Stimulated activated CD4-positive, alpha-beta T cell treated with anti-CD3 and anti-CD28 coated beads, Interleukin-1b, Interleukin-23, amount 100 ng/mL, for 4 hours (primary cell): ENCODE data around the gene EPG5.
"Not testable (repeated sequence)": the region's sequence is repeated elsewhere in the genome, so short reads cannot be mapped to it uniquely, and the experiment has no call there.

Source experiments
- DNase-seq, 2 donors: peaks; one replicate each; pipeline ENCODE4 v3.0.0-alpha.2; 2020; ENCODE audit warnings: low read depth in 2 of 2

EPG5 gene

GRCh38 chr18:45838302-45839070 is 128.6 kb downstream of the EPG5 start:
- DNase-seq: no peak

GRCh38 chr18:45837283-45838070 is 129.7 kb downstream of the EPG5 start:
- peak in 1 of 2 donors; percentile 16 for DNase-seq

- DNase-seq: no peak
These were observed 130.6 kb downstream of the EPG5 start for GRCh38 chr18:45836242-45837205.

DNA sequence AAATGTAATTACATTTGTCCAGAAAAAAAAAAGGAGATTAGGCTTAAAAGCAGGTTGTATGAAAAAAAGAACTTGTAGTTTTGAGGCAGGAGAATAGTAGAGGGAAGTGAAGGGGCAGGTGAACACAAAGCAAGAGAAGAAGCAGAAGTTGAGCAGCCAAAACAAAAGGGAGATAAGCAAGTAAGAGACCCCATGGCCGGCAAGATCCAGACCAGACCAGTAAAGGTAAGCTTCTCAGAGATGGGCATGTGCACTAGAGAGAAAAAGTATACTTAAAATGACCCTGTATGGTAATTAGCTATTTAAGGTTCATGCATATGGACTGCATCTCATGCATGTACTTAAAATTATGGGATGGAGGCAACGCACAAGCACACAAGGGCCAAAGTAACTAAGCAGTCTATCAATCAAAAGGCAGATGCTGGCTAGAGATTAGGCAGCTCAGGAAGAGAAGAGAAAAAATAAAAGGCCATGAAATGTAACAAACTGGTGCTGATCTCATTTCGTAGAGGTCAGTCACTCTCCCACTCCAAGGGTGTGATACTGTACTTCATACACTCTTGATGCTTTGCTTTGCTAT is 132.0 kb downstream of the EPG5 start:
- DNase-seq: no peak

GRCh38 chr18:45834306-45834705 is 132.8 kb downstream of the EPG5 start:
- DNase-seq: no peak

DNA sequence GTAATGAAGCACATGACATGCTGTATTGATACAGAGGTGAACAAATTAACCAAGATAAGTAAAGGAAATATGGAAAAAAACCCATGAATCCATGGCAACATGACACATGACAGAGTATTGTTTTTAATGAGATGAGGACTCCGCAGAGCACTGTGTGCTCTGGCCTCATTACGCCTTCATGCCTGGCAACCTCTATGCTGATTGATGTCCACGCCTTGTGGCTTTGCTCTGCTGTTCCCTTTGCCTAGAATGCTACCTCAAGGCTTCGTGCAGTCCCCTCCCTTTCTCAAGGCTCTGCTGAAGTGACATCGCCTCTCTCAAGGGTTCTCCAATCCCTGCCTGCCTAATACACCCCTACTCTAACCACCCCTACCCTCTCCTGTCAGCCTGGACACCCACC is 133.3 kb downstream of the EPG5 start:
- DNase-seq: no peak

DNA sequence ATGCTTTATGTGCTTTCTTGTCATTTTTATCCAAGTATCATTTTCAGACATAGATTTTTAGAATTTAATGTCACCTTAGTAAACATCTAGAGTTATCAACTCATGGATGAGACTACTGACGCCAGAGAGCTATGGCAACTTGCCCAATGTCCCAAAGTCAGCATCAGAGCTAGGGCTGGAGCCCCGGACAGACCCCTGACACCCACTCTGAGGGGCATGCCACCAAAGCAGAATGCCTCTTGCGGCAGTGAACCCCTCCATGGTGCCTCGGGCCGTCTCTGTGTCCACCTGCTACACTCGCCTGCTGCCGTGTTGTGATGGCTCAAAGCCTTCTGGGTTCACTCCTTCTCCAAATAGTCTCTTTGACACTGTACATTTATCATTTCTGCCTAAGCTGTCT is 136.2 kb downstream of the EPG5 start:
- DNase-seq: no peak

DNA sequence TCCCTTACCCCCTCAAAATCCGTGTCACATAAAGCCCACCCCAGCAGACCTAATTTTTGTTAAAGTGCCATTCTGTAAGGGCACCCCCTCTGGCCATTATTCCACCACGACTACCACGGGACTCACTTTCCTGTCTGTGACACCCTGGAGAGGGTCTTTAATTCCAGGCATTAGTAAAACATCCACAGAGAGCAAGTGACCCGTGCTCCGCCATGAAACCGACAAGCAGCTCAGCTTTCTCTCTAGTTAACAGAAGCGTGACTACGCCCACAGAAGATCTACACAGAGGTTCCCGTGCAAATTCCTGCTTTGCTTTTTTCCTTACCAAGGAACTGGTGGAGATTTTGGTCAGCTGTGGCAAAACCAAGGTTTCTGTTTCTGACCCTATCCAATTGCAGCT is 137.3 kb downstream of the EPG5 start:
- DNase-seq: no peak

DNA sequence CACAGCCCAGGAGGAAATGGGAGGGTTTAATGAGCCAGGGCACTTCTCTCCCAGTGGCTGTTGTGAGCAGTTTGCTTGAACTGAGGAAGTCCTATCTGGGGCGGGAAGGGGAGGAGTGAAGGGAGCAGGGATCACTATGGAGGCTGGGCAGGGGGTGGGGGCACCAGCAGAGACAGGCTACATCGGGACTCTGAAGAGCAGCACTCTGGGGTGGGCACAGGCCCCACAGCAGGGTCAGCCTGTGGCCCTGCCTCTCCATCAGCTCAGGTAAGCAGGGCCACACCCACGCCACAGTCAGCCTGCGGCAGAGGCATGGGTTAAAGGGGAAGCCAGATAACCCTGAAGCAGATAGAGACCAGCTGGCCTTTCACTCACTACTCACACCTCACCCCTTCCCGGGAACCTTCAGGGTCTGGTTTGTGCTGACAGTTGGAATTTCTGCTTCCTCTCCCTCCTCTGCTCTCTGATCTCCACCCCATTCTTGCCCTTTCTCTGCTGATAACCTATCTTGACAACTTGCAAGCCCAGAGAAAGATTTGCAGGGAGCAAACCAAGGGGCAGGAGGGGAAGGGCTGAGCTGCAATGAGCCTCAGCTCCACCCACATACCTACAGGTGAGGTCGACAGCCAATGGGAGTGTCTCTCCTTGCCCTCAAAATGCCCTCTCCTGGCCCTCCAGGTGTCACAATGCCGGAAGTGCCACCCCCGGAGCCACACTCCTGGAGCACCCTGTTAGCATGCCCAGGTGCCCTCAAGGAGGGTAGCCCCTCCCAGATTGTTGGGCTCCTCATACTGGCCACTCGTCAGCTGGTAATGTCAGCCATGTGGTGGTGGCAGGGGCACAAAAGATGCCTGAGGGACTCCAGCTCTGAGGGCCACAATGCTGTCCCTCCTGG is 138.0 kb downstream of the EPG5 start:
- DNase-seq: no peak

GRCh38 chr18:45826716-45827115 is 140.4 kb downstream of the EPG5 start:
- not testable (repeated sequence) for DNase-seq

GRCh38 chr18:45826084-45826483 is 141.0 kb downstream of the EPG5 start:
- no peak for DNase-seq

DNA sequence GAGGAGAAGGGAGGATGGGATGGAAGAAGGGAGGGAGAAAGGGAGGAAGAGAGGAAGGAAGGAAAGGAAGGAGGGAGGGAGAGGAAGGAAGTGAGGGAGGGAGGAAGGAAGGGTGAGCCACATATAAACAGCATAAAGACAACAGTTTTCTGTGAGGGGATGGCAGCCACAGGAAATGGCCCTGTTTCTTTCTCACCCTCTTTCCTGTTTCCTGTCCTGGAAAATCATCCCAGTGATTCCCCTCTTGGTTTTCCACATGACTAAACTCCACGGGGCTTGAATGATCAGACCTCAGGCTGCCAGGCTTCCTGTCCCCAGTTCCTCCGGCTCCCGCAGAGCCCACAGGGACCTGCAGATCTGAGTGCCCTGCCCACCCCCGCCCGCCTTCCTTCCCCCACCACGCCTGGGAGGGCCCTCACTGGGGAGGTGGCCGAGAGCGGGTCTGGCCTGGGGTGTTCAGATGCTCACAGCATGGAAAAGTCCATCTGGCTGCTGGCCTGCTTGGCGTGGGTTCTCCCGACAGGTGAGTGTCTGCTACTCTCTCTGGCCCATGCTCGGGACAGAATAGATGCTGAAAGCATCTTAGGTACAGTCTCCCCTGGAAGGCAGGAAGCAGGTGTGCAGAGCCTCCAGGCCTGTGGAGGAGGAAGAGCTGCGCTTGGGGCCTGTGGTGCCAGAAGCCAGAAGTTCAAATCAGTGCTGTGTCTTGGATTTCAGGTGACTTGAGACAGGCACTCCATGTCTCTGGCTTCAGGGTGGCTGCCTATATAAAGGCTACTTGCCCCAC is 141.7 kb downstream of the EPG5 start, which contains the start of gene SIGLEC15:
Gene SIGLEC15 (plus strand): TSS at position 418 of the 787 bp plus-strand sequence. CDS start 54 bp downstream, at position 472.
- no peak for DNase-seq

DNA sequence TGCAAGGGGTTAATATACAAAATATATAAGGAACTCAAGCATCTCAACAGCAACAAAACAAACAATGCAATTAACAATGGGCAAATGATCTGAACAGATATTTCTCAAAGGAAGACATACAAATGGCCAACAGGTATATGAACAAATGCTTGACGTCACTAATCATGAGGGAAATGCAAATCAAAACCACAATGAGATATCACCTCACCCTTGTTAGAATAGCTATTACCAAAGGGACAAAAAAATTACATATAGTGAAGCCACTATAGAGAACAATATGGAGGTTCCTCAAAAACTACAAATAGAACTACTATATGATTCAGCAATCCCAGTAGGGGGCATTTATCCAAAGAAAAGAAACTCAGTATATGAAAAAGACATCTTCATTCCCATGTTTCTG is 145.4 kb downstream of the EPG5 start:
- no peak for DNase-seq

GRCh38 chr18:45821026-45821425 is 146.1 kb downstream of the EPG5 start:
- no peak for DNase-seq

GRCh38 chr18:45820106-45820745 is 146.9 kb downstream of the EPG5 start:
- no peak for DNase-seq

DNA sequence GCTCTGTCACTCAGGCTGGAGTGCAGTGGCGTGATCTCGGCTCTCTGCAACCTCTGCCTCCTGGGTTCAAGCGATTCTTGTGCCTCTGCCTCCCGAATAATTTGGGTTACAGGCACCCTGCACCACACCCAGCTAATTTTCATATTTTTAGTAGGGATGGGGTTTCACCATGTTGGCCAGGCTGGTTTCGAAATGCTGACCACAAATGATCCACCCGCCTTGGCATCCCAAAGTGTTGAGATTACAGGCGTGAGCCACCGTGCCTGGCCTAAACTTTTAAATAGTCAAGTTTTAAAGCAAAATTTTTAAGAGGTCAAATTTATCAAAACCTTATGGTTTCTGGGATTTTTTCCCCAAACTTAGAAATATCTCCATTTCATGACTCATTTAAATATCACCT is 148.4 kb downstream of the EPG5 start:
- DNase-seq: not testable (repeated sequence)

- no peak for DNase-seq
These were observed 149.6 kb downstream of the EPG5 start for GRCh38 chr18:45817543-45817942.

- not testable (repeated sequence) for DNase-seq
These were observed 152.4 kb downstream of the EPG5 start for GRCh38 chr18:45814733-45815132.

- DNase-seq: peak in 1 of 2 donors; percentile 7
These were observed 160.0 kb downstream of the EPG5 start for GRCh38 chr18:45807144-45807543.
